Left hindlimb (tissue), 1 donor: Measurements from ENCODE around the gene SLC38A7.
"Not testable (repeated sequence)": the region's sequence is repeated elsewhere in the genome, so short reads cannot be mapped to it uniquely, and the experiment has no call there.

Experiments used
- DNase-seq: peaks from one replicate; pipeline ENCODE4 v3.0.0-alpha.2; 2018

Gene SLC38A7

GRCh38 chr16:58670946-58671583 is 13.5 kb downstream of the SLC38A7 start:
- no peak for DNase-seq

GRCh38 chr16:58670177-58670576 is 14.4 kb downstream of the SLC38A7 start:
- no peak for DNase-seq

- no peak for DNase-seq
Observed at GRCh38 chr16:58665200-58665599, 19.4 kb downstream of the SLC38A7 start.

- DNase-seq: no peak
Observed at GRCh38 chr16:58661199-58661830, 23.3 kb downstream of the SLC38A7 start.

- not testable (repeated sequence) for DNase-seq
Observed at GRCh38 chr16:58659911-58660310, 24.7 kb downstream of the SLC38A7 start.

GRCh38 chr16:58658796-58659211 is 25.8 kb downstream of the SLC38A7 start:
- DNase-seq: no peak

GRCh38 chr16:58656899-58657298 is 27.7 kb downstream of the SLC38A7 start:
- no peak for DNase-seq

- no peak for DNase-seq
Observed at GRCh38 chr16:58655215-58655596, 29.4 kb downstream of the SLC38A7 start.

- no peak for DNase-seq
Observed at GRCh38 chr16:58654560-58655214, 29.9 kb downstream of the SLC38A7 start.

- DNase-seq: no peak
Observed at GRCh38 chr16:58652741-58653140, 31.8 kb downstream of the SLC38A7 start.

- DNase-seq: no peak
Observed at GRCh38 chr16:58651965-58652348, 32.6 kb downstream of the SLC38A7 start.

GRCh38 chr16:58649707-58650106 is 34.9 kb downstream of the SLC38A7 start:
- DNase-seq: no peak

- no peak for DNase-seq
Observed at GRCh38 chr16:58647107-58647506, 37.5 kb downstream of the SLC38A7 start.

- no peak for DNase-seq
Observed at GRCh38 chr16:58644765-58645487, 39.6 kb downstream of the SLC38A7 start.

- DNase-seq: no peak
Observed at GRCh38 chr16:58644108-58644507, 40.5 kb downstream of the SLC38A7 start.

- no peak for DNase-seq
Observed at GRCh38 chr16:58640949-58641348, 43.6 kb downstream of the SLC38A7 start.

GRCh38 chr16:58639836-58640235 is 44.7 kb downstream of the SLC38A7 start:
- DNase-seq: no peak

- no peak for DNase-seq
Observed at GRCh38 chr16:58639230-58639629, 45.3 kb downstream of the SLC38A7 start.

- DNase-seq: no peak
Observed at GRCh38 chr16:58638148-58639036, 46.2 kb downstream of the SLC38A7 start.

- not testable (repeated sequence) for DNase-seq
Observed at GRCh38 chr16:58637021-58637420, 47.5 kb downstream of the SLC38A7 start.

- no peak for DNase-seq
Observed at GRCh38 chr16:58636466-58636865, 48.1 kb downstream of the SLC38A7 start.

GRCh38 chr16:58635502-58635901 is 49.1 kb downstream of the SLC38A7 start:
- no peak for DNase-seq
